Bone marrow (tissue), 2 donors: ENCODE measurements around the gene SLC9A9.

ENCODE experiments used
- DNase-seq, 2 donors: peaks; one replicate each; lab custom pipeline; 2025; lab: John Stamatoyannopoulos, UW

The SLC9A9 gene

GRCh38 chr3:143247073-143247472 is 601.2 kb downstream of the SLC9A9 start:
- DNase-seq = no peak

GRCh38 chr3:143245692-143246091 is 602.6 kb downstream of the SLC9A9 start:
- no peak for DNase-seq

DNA sequence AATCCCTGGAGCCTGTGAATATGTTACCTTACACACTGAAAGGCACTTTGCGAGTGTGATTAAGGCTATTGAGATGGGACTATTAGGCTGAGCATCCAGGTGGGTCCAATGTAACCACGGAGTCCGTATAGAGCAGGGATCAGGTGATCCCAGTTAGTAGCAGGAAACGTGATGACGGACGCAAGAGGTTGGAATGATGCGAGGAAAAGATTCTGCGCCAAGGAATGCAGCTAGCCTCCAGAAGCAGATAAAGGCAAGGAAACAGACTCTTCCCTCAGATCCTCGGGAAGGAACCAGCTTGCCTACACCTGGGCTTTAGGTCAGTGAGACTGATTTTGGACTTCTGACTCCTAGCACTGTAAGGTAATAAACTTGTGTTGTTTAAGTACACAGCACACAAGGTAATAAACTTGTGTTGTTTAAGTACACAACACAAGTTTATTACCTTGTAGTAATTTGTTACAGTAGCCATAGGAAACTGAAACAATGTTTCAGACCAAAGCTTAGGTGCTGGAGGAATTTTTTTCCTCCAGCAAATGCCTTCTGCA is 603.7 kb downstream of the SLC9A9 start:
- no peak for DNase-seq

GRCh38 chr3:143243686-143244085 is 604.6 kb downstream of the SLC9A9 start:
- no peak for DNase-seq

- no peak for DNase-seq
Observed at GRCh38 chr3:143242691-143243090, 605.6 kb downstream of the SLC9A9 start.

- no peak for DNase-seq
Observed at GRCh38 chr3:143242101-143242500, 606.2 kb downstream of the SLC9A9 start.

GRCh38 chr3:143241481-143241951 is 606.8 kb downstream of the SLC9A9 start:
- no peak for DNase-seq

DNA sequence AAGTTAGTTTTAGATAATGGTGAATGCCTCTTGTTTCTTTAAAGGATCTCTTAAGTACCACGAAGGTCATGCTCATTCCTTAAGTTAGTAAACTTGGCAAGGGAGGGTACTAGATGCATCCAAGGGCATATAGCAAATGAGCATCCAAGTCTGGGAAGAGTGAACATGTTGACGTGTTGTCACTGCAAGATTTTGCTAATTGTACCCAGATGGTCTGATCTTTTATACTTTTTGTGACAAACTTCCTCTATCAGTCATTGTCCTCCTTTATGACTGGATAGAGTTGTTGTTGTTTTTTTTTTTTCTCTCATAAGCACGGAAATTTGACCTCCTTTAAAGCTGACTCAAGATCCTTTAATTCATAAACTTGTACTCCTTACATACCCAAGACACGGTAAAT is 607.4 kb downstream of the SLC9A9 start:
- no peak for DNase-seq

DNA sequence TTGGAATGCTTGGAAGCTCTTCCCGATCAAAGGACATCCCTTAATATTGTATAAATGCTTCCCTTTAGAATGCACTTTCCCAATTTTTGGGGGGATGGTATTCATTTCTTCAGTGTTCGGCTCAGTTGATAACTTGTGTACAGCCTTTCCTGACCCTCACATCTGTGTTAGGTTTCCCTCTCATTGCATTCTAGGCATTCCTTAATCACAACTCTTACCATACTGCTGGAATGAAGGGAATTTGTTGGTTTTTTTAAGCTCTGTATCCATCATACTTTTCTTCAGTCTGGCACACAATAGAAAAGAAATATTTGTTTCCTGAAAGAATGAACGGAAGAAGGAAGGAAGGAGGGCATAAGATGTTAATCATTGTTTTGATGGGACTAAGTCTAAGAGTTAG is 609.2 kb downstream of the SLC9A9 start:
- no peak for DNase-seq

DNA sequence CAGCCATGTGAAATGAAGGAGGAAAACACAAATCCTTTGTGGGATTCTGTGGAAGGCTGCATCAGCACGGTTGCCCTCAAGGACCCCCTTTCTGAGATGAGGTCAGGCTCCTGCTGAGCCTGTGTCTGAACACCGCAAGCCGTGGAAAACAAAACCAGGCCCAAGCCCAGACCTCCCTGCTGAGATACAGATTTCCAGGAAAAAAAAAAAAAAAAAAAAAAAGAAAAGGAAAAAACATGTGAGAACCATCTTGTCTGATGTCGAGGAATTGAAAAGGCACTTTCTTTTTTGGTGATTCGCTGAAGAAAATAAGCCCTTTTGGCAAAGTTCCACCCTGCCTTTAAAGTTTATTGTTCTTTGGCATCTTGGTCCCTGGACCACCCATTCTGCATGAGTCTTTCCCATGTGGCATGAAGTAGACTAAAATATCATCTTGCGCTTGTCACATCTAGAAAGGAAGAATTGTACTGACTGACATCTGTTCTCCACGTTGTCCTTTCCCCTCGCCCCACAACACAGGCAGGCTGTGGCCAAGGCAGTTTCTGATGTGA is 611.1 kb downstream of the SLC9A9 start:
- DNase-seq = no peak

- no peak for DNase-seq
Observed at GRCh38 chr3:143236226-143236964, 611.9 kb downstream of the SLC9A9 start.

- DNase-seq = no peak
Observed at GRCh38 chr3:143235614-143236204, 612.6 kb downstream of the SLC9A9 start.

DNA sequence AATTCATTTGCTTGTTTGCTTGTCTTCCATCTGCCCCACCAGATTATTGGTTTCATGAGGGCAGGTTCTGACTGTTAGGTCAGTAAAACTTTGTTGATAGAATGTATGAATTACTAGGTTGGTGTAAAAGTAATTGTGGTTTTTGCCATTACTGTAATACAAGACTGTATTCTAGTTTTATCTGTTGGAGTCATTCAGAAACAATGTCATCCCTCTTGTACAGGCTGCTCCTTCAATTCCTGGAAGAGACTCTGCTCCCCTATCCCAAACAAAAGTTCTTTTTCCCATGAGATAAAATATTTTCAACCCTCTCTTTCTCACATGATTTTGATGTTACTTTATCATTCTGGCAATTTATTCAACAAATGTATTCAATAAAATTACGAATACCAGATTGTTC is 613.7 kb downstream of the SLC9A9 start:
- DNase-seq = no peak

- no peak for DNase-seq
Observed at GRCh38 chr3:143232981-143233380, 615.3 kb downstream of the SLC9A9 start.

DNA sequence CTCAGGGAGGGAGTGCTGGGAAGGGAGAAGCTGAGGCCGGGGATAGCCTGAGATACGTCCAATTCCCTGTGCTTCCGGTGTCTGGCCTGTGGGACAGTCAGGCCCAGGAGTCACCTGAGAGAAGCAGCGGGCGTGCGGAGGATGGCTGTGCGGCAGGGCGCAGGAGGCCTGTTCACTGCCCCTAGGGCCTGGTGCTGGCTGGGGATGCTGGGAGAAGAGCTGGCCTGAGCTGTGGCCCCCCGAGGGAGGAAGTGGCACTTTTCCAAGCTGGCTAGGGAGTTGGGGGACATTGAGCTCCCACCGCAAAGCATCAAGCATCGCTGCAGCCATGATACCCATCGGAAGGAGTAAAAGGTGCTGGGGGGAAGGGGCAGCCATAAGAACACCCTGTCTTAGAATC is 619.9 kb downstream of the SLC9A9 start:
- no peak for DNase-seq

- no peak for DNase-seq
Observed at GRCh38 chr3:143226678-143227291, 621.5 kb downstream of the SLC9A9 start.

DNA sequence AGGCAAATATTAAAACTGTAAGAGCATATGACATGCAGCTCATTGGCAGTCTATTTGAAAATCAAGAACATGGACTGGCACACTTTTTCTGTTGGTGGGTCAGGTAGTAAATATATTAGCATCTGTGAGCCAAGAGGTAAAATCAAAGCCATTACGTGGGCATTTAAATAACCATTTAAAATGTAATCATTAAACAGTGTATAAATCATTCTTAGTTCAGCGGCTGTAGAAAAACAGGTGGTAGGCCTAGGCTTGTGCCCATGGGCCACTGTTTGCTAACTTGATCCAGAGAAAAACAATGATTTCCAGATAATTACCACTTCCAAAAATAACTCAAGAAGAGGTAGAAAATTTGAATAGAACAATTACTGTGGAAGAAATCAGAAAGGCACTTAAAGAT is 623.6 kb downstream of the SLC9A9 start:
- DNase-seq = no peak

DNA sequence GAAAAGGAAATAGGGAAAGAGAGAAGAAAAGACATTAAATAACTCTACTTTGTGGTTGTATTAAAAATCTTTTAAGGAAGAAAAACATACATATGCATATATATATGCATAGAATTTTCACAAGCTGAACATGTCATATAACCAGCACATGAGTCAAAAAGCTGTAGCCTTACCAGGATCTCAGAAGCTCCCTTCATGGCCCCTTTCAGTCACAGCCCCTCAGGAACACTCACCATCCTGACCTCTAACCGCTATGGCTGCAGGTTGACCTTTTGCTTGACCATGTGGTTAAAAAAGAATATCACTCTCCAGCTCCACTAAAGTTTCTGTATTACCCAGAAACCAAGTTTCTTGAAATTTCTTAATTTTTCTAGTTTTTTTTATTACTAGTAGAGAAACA is 625.3 kb downstream of the SLC9A9 start:
- no peak for DNase-seq

DNA sequence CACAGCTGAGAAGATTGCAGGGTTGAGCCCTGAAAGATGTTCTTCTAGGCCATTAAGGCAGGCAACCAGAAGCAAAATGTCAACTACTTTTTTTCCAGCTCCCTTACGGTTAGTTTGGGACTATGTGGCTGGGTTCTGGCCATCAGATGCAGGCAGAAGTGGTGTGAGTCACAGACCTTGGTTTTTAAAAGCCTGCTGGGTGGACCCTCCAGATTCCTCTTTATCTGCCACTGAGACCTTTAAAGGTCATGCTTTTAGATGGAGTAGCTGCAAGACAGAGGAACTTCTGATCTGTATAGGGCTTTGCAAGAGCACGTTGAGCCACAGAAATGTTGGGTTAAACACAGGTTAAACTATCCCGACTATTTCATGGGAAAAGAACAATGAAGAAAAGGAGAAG is 625.8 kb downstream of the SLC9A9 start:
- no peak for DNase-seq

DNA sequence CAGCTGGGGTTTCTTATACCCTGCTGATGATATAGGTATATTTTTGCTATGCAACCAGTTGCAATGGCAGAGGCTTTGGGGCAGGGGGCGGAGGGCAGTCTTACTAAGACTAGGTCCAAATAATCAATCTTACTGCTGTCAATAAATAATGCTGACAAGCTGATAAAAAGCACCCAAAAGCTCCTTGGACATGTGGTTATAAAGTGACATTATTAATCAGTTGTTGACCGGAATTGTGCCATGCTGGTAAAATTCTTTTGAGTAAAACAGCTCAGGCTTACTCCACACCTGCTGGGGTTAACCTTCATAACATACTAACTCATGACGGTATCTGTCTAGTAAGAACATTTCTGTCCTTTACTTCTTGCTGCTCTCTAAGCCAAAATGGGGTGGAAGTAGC is 626.8 kb downstream of the SLC9A9 start:
- DNase-seq = no peak

GRCh38 chr3:143220741-143221140 is 627.5 kb downstream of the SLC9A9 start:
- no peak for DNase-seq

DNA sequence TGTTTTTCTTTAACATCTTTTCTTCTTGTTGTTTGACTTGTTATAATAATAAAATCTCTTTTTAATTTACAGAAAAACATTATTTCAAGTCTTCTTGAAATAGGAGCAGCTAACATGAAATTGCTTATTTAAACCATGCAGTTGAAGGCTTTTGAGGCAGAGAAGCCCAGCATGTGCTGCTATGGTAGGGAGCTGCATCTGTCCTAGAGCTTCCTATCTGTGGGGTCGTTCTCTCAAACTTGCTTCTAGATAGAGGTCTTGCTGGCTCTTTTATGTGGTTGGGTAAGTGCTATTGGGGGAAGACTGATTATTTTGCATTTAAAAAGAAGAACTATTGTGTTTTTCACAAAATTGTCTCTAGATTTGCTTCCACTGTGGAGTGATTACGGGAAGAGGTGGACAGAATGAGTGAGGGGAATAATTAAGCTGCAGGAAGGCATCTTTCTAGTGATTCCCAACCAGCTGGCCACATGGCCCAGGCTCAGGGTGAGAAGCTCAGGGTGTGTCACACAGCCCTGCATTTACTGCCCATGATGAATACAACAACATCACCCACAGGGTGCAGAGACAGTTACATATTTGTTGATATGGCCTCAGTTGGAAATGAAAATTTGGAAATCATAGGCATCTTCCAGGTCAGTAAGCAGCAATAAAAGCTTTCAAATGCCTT is 630.0 kb downstream of the SLC9A9 start:
- no peak for DNase-seq
